ENCODE data around the gene CLDN3. TPM values are rescaled to one million over a fixed set of nuclear protein-coding genes. Genes with fewer than 3 reads are reported as not detected.
"Not testable (repeated sequence)": the region's sequence is repeated elsewhere in the genome, so short reads cannot be mapped to it uniquely, and the experiment has no call there.

Gene CLDN3
- total RNA-seq, 1 experiment from 2014 or later, result 122 TPM

- Mint-ChIP-seq H3K4me1 (ENCODE audit: low read depth, unreplicated experiment) (peaks cover 8% of the 10 kb centered on the region), H3K36me3 (ENCODE audit: insufficient read depth, unreplicated experiment) (no peaks in the 10 kb centered on the region), H3K27ac (ENCODE audit: unreplicated experiment) (no peak overlapping the region), H3K27me3 (ENCODE audit: unreplicated experiment) (no peaks in the 10 kb centered on the region), H3K4me3 (ENCODE audit: low read depth, unreplicated experiment) (no peak overlapping the region), H3K9me3 (ENCODE audit: low read depth, unreplicated experiment) (no peaks in the 10 kb centered on the region)
- DNase-seq, result no peak
- intact Hi-C loops (cut with micrococcal nuclease; ENCODE audit: unreplicated experiment), result no loop called here
- CTCF ChIA-PET, result no interaction called here
- BruUV-seq (replicated peaks), result no TSS peak
- TF ChIP-seq CTCF (IDR thresholded peaks at IDR 0.05; ENCODE audit: unreplicated experiment), result no peak
These were observed 31.5 kb upstream of the CLDN3 start for GRCh38 chr7:73801577-73801976.

- BruUV-seq (replicated peaks), result no TSS peak
- H3K4me1 Mint-ChIP-seq (ENCODE audit: low read depth, unreplicated experiment), result peaks cover 8% of the 10 kb centered on the region
- TF ChIP-seq CTCF (IDR thresholded peaks at IDR 0.05; ENCODE audit: unreplicated experiment), result no peak
- no peak overlapping the region for H3K27ac Mint-ChIP-seq (ENCODE audit: unreplicated experiment)
- intact Hi-C loops (cut with micrococcal nuclease; ENCODE audit: unreplicated experiment), result no loop called here
- H3K4me3 Mint-ChIP-seq (ENCODE audit: low read depth, unreplicated experiment), result no peak overlapping the region
- DNase-seq, result no peak
- no peaks in the 10 kb centered on the region for H3K9me3 Mint-ChIP-seq (ENCODE audit: low read depth, unreplicated experiment)
- no peaks in the 10 kb centered on the region for H3K36me3 Mint-ChIP-seq (ENCODE audit: insufficient read depth, unreplicated experiment)
- no peaks in the 10 kb centered on the region for H3K27me3 Mint-ChIP-seq (ENCODE audit: unreplicated experiment)
- CTCF ChIA-PET, result no interaction called here
These were observed 29.4 kb upstream of the CLDN3 start for GRCh38 chr7:73799282-73800141.

GRCh38 chr7:73797176-73797575 is 27.1 kb upstream of the CLDN3 start:
- H3K4me3 Mint-ChIP-seq (ENCODE audit: low read depth, unreplicated experiment); H3K4me1 Mint-ChIP-seq (ENCODE audit: low read depth, unreplicated experiment); BruUV-seq (replicated peaks); H3K27me3 Mint-ChIP-seq (ENCODE audit: unreplicated experiment); DNase-seq; CTCF ChIA-PET; H3K27ac Mint-ChIP-seq (ENCODE audit: unreplicated experiment); H3K36me3 Mint-ChIP-seq (ENCODE audit: insufficient read depth, unreplicated experiment); H3K9me3 Mint-ChIP-seq (ENCODE audit: low read depth, unreplicated experiment); intact Hi-C loops (cut with micrococcal nuclease; ENCODE audit: unreplicated experiment): not testable (repeated sequence)

- peaks cover 15% of the 10 kb centered on the region for H3K4me1 Mint-ChIP-seq (ENCODE audit: low read depth, unreplicated experiment)
- CTCF ChIA-PET; H3K27me3 Mint-ChIP-seq (ENCODE audit: unreplicated experiment); BruUV-seq (replicated peaks); H3K27ac Mint-ChIP-seq (ENCODE audit: unreplicated experiment); H3K9me3 Mint-ChIP-seq (ENCODE audit: low read depth, unreplicated experiment); H3K36me3 Mint-ChIP-seq (ENCODE audit: insufficient read depth, unreplicated experiment); H3K4me3 Mint-ChIP-seq (ENCODE audit: low read depth, unreplicated experiment); DNase-seq; intact Hi-C loops (cut with micrococcal nuclease; ENCODE audit: unreplicated experiment): not testable (repeated sequence)
These were observed 26.6 kb upstream of the CLDN3 start for GRCh38 chr7:73796656-73797055.

- H3K27me3 Mint-ChIP-seq (ENCODE audit: unreplicated experiment); intact Hi-C loops (cut with micrococcal nuclease; ENCODE audit: unreplicated experiment); H3K36me3 Mint-ChIP-seq (ENCODE audit: insufficient read depth, unreplicated experiment); H3K9me3 Mint-ChIP-seq (ENCODE audit: low read depth, unreplicated experiment); BruUV-seq (replicated peaks); DNase-seq; CTCF ChIA-PET; H3K4me3 Mint-ChIP-seq (ENCODE audit: low read depth, unreplicated experiment); H3K27ac Mint-ChIP-seq (ENCODE audit: unreplicated experiment): not testable (repeated sequence)
- H3K4me1 Mint-ChIP-seq (ENCODE audit: low read depth, unreplicated experiment), result peaks cover 16% of the 10 kb centered on the region
These were observed 25.1 kb upstream of the CLDN3 start for GRCh38 chr7:73795188-73795587.

GRCh38 chr7:73791170-73791690 is 21.2 kb upstream of the CLDN3 start:
- intact Hi-C loops (cut with micrococcal nuclease; ENCODE audit: unreplicated experiment); DNase-seq; H3K27ac Mint-ChIP-seq (ENCODE audit: unreplicated experiment); H3K4me3 Mint-ChIP-seq (ENCODE audit: low read depth, unreplicated experiment); H3K9me3 Mint-ChIP-seq (ENCODE audit: low read depth, unreplicated experiment); BruUV-seq (replicated peaks); H3K27me3 Mint-ChIP-seq (ENCODE audit: unreplicated experiment); H3K36me3 Mint-ChIP-seq (ENCODE audit: insufficient read depth, unreplicated experiment); H3K4me1 Mint-ChIP-seq (ENCODE audit: low read depth, unreplicated experiment): not testable (repeated sequence)
- CTCF ChIA-PET, result interaction anchor here (0.7 kb wide), 1 partner anchor 56 kb away, joined by 3 read pairs; no protein-coding TSS in a partner anchor

All from Calu3 (cell line).